Measurements from ENCODE around the gene STK33.
A peak's percentile ranks its signal among the peaks of the same experiment; 100 is the strongest.

STK33 gene

DNA sequence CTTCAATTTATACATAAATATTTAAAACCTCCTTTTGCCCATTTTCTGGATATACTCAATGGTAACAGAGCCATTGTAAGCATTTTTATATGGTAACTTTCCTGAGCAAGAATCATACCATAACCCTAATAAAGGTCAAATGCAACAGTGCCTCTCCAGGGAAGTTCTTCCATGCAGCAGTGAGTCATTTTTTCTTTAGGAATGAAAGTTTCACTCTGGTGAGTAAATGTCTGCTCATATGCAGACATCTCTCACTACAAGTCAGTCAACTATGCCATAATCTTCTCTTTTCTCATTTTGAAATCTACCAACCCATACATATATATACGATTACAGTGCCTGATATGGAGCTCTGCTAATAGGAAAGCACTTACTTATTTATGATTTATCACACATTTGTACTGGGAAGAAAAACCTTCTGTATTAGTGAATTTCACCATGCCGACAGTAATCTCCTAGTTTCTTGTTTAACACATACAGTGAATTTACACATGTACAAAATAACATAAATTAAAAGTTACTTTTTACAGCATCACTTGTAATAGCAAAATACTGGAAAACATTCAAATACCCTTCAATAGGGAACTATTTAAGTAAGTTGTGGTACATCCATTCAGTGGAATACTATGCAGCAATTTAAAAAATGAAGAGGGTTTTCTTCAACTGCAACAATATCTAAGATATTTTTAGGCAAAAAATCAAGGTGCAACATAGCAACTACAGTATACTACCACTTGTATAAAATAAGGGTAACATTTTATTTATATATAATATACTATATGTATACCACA lies 16.0 kb downstream of the STK33 start:
- TF ChIP-seq CEBPB (IDR thresholded peaks at IDR 0.05) (no peak), YY1 (IDR thresholded peaks at IDR 0.05; ENCODE audit: low read depth) (no peak), NFIC (IDR thresholded peaks at IDR 0.05) (no peak), MAX (IDR thresholded peaks at IDR 0.05) (no peak), REST (IDR thresholded peaks at IDR 0.05; ENCODE audit: low read depth) (no peak), RAD21 (IDR thresholded peaks at IDR 0.05; ENCODE audit: low read depth) (no peak), CREB1 (IDR thresholded peaks at IDR 0.05; ENCODE audit: low read depth) (no peak), TAF1 (IDR thresholded peaks at IDR 0.05; ENCODE audit: low read depth) (no peak), FOXM1 (IDR thresholded peaks at IDR 0.05; ENCODE audit: borderline replicate concordance, low read depth) (no peak), TEAD4 (IDR thresholded peaks at IDR 0.05) (no peak), ZBTB7A (IDR thresholded peaks at IDR 0.05; ENCODE audit: low read depth) (no peak), EP300 (IDR thresholded peaks at IDR 0.05; ENCODE audit: borderline replicate concordance) (no peak), USF1 (IDR thresholded peaks at IDR 0.05) (no peak)

DNA sequence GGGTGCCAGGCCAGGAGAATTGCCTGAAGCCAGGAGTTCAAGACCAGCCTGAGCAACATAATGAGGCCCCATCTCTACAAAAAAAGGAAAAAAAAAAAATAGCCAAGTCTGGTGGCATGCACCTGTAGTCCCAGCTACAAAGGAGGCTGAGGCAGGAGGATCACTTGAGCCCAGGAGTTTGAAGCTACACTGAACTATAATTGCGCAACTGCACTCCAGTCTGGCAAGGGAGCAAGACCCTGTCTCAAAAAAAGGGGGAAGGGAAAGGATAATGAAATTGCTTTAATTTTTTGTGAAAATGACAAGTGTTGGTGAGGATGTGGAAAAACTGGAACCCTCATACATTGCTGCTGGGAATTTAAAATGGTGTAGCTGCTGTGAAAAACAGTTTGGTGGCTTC lies 19.2 kb downstream of the STK33 start:
- no peak for TF ChIP-seq TAF1 (IDR thresholded peaks at IDR 0.05; ENCODE audit: low read depth)
- TF ChIP-seq CEBPB (IDR thresholded peaks at IDR 0.05): peak; percentile 69
- TF ChIP-seq YY1 (IDR thresholded peaks at IDR 0.05; ENCODE audit: low read depth): no peak
- TF ChIP-seq EGR1 (IDR thresholded peaks at IDR 0.05): no peak
- TF ChIP-seq FOXM1 (IDR thresholded peaks at IDR 0.05; ENCODE audit: borderline replicate concordance, low read depth): no peak

GRCh38 chr11:8573777-8574176 lies 20.3 kb downstream of the STK33 start:
- TF ChIP-seq ZBTB7A (IDR thresholded peaks at IDR 0.05; ENCODE audit: low read depth): no peak
- no peak for TF ChIP-seq CREB1 (IDR thresholded peaks at IDR 0.05; ENCODE audit: low read depth)

DNA sequence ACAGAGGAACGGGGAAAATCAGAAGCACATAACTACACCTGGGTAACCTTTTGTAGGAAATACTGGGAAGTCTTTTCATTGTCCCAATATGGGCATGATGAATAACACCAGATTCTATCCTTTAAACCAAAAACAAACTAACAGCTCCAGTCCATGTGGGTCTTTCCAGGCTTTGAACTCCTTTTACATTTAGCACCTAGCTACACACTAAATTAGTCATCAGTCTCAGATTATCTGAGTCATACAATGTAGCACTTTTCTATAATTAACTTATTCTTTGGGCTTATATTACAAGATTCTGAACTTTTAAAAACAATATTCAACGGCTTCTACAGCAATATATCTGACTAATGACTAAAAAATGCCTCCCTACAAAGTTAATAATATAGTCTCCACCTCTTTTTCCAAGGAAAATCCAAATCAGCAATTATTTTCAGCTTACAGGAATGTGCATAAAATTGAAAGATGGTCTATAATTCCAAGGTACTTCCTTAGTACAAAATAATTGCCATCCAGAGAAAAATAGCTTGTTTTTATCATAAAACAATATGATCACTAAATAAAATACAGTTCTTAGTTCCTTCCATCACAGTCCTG lies 26.3 kb downstream of the STK33 start:
- TF ChIP-seq FOXM1 (IDR thresholded peaks at IDR 0.05; ENCODE audit: borderline replicate concordance, low read depth) (no peak), MAX (IDR thresholded peaks at IDR 0.05) (no peak), REST (IDR thresholded peaks at IDR 0.05; ENCODE audit: low read depth) (no peak), NFIC (IDR thresholded peaks at IDR 0.05) (no peak), EGR1 (IDR thresholded peaks at IDR 0.05) (no peak)

- TF ChIP-seq RAD21 (IDR thresholded peaks at IDR 0.05; ENCODE audit: low read depth) (peak; percentile 75), NFIC (IDR thresholded peaks at IDR 0.05) (no peak)
These were observed 27.3 kb downstream of the STK33 start for GRCh38 chr11:8566613-8567210.

DNA sequence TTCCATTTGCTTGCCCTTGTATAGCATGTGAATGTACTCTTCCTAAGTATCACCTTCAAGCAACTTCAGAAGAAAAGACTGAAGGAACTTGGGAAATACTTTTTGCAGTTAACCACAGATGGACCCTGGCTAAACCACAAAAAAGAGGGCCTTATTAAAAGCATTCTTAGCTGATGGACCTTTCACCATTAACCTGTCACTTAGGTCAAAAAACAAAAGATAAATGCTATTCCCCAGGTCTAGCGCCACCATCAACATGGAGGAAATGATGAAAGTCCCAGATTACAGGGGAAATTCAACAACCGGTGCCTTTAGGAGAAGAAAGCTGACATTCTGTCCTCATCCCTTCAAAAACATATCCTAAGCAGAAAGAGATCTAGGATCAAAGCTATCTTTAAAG lies 29.5 kb downstream of the STK33 start:
- TF ChIP-seq CEBPB (IDR thresholded peaks at IDR 0.05): no peak
- TF ChIP-seq MAX (IDR thresholded peaks at IDR 0.05): no peak
- TF ChIP-seq ZBTB7A (IDR thresholded peaks at IDR 0.05; ENCODE audit: low read depth): no peak

DNA sequence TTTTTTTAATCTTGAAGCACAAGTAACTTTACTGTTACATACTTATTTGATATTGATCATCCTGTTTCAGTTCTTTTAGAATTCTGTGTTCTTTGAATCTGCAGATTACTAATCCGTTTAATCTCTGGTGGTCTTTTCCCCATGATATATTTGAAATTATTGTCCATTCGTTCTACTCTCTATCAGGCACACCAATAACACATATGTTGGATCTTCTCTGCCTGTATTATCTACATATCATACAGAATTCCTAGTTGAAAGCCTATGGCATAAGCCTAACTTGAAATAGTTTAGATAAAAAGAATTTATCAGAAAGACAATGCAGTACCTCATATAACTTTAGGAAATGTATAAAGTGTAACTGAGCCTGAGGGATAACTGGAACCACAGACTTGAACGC lies 32.6 kb downstream of the STK33 start:
- TF ChIP-seq TEAD4 (IDR thresholded peaks at IDR 0.05) (no peak), TCF12 (IDR thresholded peaks at IDR 0.05; ENCODE audit: low read depth) (no peak), RAD21 (IDR thresholded peaks at IDR 0.05; ENCODE audit: low read depth) (no peak), TAF1 (IDR thresholded peaks at IDR 0.05; ENCODE audit: low read depth) (no peak), MAX (IDR thresholded peaks at IDR 0.05) (no peak), YY1 (IDR thresholded peaks at IDR 0.05; ENCODE audit: low read depth) (no peak), EP300 (IDR thresholded peaks at IDR 0.05; ENCODE audit: borderline replicate concordance) (no peak), CREB1 (IDR thresholded peaks at IDR 0.05; ENCODE audit: low read depth) (no peak)

Data from Ishikawa (cell line).